ENCODE measurements around the gene RPE.

DNA sequence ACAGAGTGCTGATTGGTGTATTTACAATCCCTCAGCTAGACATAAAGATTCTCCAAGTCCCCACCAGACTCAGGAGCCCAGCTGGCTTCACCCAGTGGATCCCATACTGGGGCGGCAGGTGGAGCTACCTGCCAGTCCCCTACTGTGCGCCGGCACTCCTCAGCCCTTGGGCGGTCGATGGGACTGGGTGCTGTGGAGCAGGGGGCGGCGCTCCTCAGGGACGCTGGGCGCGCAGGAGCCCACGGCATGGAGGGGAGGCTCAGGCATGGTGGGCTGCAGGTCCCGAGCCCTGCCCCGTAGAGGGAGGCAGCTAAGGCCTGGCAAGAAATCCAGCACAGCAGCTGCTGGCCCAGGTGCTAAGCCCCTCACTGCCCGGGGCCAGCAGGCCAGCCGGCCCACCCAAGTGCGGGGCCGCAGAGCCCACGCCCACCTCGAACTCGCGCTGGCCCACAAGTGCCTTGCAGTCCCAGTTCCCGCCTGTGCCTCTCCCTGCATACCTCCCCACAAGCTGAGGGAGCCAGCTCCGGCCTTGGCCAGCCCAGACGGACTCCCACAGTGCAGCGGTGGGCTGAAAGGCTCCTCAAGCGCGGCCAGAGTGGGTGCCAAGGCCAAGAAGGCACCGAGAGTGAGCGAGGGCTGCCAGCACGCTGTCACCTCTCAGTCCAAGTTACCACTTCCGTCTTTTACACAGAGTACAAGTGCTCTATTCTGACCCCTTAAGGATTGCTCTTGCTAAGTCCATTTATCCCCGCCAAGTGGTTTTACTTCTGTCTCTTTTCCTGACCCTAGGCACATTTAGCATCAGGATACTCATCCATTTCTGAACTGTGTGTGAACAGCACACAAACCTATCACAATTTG lies 1.7 kb upstream of the RPE start:
- no peak for TF ChIP-seq EZH2 (IDR thresholded peaks at IDR 0.05; ENCODE audit: borderline replicate concordance, low read length)
- TF ChIP-seq, protein P1, sequence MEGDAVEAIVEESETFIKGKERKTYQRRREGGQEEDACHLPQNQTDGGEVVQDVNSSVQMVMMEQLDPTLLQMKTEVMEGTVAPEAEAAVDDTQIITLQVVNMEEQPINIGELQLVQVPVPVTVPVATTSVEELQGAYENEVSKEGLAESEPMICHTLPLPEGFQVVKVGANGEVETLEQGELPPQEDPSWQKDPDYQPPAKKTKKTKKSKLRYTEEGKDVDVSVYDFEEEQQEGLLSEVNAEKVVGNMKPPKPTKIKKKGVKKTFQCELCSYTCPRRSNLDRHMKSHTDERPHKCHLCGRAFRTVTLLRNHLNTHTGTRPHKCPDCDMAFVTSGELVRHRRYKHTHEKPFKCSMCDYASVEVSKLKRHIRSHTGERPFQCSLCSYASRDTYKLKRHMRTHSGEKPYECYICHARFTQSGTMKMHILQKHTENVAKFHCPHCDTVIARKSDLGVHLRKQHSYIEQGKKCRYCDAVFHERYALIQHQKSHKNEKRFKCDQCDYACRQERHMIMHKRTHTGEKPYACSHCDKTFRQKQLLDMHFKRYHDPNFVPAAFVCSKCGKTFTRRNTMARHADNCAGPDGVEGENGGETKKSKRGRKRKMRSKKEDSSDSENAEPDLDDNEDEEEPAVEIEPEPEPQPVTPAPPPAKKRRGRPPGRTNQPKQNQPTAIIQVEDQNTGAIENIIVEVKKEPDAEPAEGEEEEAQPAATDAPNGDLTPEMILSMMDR (IDR thresholded peaks at IDR 0.05; ENCODE audit: low read length): no peak

Data from OCI-LY1 (cell line).